HG02884 (cell line): ENCODE results near the gene MED16.
"Not testable (repeated sequence)": the region's sequence is repeated elsewhere in the genome, so short reads cannot be mapped to it uniquely, and the experiment has no call there.

Source experiments
- ATAC-seq: cut with Tn5 transposase; IDR thresholded peaks from one replicate; pipeline ENCODE4 v1.9.1; 2021; ENCODE audit warnings: mild to moderate bottlenecking, moderate library complexity; ENCODE audit not compliant: unreplicated experiment

Gene MED16

DNA sequence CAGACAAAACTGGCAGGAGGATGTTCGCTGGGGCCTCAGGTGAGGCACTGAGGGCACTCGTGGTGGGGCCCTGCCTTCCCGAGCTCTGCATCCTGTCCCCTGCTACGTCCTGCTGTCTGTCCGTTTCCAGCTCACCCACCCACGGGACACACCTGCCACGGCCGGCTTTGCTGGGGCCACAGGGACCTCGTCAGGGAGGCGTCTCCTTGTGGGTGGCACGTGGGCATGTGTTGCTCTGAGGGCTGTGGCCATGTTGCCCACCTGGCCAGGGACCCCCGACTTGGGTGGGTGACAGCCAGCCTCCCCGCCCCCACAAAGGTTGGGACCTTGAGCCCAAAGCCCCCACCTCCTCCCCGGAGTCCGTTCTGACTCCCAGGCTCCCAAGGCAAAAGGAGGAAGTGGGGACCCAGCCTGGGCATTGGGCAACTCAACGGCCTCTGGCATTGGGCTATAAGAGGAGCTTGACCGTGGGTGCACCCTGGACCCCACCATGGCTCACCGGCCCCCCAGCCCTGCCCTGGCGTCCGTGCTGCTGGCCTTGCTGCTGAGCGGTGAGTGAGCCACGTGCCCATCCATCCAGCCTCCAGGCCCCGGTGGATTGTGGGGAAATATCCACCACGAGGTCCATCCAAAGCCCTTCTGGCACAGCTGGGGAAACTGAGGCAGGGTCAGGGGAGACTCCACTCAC, 52.3 kb downstream of the MED16 start, which contains the start of gene PRTN3:
Gene PRTN3 (plus strand): TSS at position 481 of the 688 bp plus-strand sequence. CDS start 10 bp downstream, at position 491.
- ATAC-seq = no peak

DNA sequence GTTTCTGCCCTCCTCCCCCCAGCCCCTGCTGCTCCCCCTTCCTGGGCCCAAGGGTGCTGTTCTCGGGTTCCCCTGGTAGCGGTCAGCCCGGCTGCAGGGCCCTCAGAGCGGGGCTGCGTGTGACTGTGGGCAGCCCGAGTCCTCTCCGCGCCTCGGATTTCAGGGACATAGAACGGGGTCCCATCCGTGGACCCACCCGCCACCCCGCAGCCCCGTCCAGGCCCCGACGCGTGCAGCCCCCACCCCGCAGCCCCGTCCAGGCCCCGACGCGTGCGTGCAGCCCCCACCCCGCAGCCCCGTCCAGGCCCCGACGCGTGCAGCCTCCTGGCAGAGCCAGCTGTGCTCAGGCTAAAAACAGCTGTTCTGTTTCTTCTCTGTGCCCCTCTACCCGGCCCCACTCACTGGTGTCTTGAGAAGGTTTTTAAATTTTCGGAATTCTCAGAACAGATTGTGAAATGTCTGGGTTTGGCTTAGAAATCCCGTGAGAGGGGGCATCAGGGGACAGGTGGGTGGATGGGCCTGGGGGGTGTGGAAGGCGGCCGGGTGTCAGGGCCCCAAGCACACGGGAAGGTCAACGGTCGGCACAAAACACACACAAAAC, 57.7 kb downstream of the MED16 start:
- no peak for ATAC-seq

DNA sequence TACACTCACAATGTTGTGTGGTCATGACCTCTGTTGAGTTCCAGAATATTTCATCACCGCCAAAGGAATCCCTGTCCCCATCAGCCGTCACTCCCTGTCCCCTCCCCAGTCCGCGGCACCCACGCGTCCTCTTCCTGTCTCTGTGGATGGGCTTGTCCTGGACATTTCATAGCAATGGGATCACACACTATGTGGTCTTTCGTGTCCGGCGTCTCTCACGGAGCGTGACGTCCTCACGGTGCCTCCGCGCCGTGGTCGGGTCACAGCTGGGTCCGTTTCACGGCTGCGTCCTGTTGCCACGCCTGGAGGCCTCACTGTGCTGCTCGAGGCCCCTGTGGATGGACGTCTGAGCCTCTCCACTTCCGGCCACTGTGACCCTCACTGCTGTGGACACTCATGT, 58.8 kb downstream of the MED16 start:
- no peak for ATAC-seq

DNA sequence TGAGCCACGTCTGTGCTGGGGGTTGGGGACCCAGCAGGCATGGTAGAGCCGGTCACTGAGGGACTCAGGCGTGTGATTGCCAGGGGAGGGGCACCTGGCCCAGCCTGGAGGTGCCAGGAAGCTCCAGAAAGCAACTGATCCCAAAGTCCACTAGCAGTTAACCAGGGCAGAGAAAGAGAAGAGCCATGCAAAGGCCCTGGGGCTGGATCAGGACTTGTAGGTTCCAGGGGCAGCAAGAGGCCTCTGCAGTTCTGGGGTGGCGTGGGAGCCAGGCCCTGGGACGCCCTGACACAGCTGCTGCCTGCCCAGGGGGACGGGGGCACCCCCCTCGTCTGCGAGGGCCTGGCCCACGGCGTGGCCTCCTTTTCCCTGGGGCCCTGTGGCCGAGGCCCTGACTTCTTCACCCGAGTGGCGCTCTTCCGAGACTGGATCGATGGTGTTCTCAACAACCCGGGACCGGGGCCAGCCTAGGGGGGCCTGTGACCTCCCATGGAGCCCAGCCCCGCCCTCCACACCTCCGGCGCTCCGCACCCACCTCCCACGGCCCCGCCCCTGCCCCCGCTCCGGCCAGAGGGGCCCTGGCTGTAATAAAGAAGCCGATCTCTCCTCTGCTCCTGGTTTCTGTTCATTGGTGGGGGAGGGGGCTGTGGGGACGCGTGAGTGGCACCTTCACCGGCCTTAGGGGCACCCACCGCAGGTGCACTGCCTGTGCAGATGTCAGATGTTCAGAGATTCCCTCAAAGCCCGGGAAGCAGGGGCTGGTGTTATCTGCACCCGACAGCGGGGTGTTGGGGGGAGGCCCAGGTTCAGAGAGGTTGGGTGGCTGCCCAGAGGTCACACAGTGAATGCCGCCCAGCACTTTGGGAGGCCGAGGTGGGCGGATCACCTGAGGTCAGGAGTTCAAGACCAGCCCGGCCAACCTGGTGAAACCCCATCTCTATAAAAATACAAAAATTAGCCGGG, 61.3 kb downstream of the MED16 start:
- no peak for ATAC-seq

DNA sequence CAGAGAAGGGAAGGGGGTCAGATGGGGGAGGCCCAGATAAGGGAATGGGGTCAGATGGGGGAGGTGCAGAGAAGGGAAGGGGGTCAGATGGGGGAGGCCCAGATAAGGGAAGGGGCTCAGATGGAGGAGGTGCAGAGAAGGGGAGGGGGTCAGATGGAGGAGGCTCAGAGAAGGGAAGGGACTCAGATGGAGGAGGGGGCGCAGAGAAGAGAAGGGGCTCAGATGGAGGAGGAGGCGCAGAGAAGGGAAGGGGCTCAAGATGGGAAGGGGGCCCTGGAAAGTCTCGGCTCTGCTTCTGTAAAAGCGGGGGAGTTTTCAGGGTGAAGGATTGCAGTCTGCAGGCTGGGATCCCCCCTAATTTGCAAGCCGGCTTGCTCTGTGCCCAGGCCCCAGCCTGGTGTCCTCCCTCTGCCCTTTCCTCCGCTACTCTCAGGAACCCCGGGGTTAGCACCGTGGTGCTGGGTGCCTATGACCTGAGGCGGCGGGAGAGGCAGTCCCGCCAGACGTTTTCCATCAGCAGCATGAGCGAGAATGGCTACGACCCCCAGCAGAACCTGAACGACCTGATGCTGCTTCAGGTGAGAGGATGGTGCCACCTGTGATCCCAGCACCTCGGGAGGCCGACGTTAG, 63.7 kb downstream of the MED16 start:
- ATAC-seq = no peak

DNA sequence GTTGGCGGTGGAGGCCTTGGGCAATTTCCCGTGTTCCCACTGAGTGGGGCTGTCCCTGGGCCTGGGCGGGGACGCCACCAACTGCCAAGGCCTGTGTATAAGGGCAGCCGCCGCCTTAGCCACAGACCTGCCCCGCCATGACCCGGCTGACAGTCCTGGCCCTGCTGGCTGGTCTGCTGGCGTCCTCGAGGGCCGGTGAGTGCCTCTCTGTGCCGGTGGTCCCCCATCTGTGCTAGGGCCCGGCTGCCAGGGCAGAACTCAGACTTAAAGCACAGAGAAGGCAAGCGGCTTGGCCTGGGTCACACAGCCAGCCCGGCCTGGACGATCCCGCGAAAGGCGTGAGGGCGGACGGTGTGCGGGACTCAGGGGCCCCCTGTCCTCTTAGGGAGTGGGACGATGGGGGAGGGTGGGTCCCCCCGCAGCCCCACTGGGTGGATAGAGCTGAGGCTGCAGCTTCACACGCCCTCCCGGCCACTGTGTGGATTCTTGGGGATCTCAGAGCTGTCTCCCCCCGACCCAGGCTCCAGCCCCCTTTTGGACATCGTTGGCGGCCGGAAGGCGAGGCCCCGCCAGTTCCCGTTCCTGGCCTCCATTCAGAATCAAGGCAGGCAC, 65.2 kb downstream of the MED16 start, which contains the start of gene AZU1:
Gene AZU1 (plus strand): TSS at position 128 of the 612 bp plus-strand sequence. CDS start 10 bp downstream, at position 138.
- no peak for ATAC-seq

DNA sequence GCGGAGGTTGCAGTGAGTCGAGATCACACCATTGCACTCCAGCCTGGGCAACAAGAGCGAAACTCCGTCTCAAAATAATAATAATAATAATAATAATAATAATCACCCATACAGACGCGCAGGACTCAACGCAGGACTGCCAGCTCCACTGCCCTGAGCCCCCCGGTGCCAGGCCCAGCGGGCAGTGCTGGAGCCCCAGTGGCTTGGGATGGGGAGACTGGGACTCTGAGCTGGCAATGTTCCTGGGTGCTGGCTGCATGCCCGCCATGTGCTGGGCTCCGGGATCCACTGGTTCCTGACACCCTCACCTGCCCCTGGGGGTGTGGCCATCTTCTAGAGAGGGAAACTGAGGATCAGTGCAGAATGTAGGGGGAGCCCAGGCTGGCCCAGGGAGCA, 65.7 kb downstream of the MED16 start:
- ATAC-seq = no peak

DNA sequence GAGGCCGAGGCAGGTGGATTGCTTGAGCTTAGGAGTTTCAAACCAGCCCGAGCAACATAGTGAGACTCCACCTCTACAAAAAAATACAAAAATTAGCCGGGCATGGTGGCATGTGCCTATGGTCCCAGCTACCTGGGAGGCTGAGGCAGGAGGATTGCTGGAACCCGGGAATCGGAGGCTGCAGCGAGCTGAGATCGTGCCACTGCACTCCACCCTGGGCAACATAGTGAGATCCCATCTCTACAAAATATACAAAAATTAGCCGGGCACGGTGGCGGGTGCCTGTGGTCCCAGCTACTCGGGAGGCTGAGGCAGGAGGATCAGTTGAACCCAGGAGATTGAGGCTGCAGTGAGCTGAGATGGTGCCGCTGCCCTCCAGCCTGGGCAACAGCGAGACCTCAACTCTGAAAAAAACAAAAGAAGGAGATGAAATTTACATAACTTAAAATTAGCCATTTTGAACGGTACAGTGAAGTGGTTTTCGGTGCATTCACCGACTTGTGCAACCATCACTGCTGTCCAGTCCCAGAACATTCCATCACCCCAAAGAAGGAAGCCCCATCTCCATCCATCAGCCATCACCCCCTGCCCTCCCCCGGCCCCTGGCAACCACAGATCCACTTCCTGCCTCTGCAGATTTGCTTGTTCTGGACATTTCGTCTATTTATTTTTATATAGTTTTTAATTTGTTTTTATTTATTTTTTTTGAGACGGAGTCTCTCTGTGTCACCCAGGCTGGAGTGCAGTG, 66.9 kb downstream of the MED16 start:
- ATAC-seq = no peak

DNA sequence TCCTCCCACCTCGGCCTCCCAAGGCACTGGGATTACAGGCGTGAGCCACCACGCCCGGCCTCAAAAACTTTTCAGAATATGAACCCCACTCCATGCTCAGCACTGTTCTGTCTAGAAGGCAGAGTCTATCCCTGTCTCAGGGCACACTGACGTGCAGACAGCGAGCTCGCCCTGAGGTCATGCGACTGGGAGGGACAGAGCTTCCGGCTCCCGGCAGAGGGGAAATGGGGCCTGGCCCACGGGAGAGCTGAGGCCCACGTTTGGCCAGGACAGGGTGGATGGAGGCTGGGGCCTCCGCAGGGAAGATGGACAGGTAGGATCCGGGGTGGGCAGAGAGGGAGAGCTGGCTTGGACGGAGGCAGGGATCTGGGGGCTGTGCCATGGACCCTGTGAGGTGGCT, 68.1 kb downstream of the MED16 start:
- ATAC-seq = no peak

DNA sequence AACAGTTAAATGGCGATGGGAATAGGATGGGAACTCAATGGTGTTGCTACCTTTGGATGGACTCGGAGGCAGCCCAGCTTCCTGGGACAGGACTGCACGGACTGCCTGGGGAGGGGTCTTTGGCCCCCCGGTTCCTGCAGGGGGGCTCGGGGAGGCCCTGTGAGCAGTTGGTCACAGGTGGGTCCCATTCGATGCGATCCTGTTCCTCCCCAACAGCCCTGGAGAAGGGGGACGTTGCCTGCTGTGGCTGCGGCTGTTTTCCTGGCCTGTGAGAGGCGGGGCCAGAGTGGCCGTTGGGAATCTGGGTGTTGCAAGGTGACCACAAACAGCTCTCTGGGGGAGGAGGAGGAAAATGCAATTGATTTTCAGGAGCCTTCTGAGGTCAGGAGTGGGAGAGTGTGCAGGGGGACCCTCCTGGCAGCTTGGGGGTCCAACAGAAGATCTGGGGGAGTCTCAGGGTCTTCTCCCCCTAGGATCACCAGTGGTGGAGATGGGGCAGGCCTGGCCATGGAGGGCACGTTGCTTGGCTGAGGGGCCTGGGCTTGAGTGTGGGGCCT, 69.3 kb downstream of the MED16 start:
- ATAC-seq = no peak

DNA sequence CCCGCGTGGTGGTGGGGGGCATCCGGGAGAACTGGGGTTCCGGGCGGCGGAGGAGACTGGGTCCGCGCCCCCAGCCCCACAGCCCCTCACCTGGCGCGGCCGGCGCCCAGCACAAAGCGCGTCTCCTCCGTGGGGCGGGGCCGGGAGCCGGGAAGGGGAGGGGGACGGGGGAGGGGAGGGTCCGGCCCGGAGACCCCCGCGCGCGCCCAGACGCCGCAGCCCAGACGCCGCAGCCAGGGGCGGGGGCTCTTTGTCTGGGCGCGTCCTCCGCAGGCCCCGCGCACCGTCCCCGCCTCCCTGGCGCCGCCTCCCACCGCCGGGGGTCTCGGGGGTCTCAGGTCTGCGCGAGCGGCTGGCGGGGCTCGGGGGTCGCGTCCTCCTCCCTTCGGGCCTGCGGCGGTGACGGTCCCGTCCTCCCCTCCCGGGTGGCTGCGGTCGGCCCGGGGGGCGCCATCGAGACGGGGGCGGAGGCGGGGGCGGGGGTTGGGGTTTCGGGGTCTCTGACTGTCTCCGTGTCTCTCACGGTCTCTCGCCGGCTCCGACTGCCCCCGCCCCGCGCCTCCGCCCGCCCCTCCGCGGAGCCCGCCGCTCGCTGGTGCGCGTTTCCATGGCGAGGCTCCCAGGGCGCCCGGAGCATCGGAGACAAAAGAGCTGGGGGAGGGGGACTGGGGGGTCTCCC, 71.0 kb downstream of the MED16 start, which contains the start of gene PLPPR3:
Gene PLPPR3 (minus strand): TSS at position 131 of the 679 bp plus-strand sequence. CDS start 396 bp downstream, outside the sequence.
- ATAC-seq = no peak

DNA sequence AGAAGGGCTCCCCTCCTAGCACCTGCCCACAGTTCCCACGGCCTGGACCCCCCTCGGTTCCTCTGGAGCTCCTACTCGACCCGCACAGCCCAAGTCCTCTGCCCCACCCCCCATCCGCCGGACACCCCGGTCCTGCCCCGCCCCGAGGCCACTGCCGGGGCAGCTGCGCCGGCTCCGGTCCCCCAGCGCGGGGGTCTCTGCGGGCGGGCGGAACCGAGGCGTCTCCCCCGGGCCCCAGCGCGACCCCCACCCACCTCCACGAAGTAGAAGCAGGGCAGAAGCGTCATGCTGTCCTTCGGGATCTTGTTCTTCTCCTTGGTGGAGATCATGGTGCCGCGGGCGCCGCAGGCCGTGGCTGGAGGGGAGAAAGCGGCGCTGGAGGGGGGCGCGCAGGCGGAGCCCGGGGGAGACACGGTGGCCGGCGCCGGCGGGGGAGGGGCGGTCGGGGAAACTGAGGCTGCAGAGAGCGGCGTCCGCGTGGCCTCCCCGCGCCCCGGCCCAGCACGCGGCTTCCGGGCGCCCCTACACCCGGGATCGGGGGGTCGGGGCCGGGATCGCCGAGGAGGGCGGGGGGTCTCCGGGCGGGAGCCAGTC, 71.7 kb downstream of the MED16 start:
- no peak for ATAC-seq

DNA sequence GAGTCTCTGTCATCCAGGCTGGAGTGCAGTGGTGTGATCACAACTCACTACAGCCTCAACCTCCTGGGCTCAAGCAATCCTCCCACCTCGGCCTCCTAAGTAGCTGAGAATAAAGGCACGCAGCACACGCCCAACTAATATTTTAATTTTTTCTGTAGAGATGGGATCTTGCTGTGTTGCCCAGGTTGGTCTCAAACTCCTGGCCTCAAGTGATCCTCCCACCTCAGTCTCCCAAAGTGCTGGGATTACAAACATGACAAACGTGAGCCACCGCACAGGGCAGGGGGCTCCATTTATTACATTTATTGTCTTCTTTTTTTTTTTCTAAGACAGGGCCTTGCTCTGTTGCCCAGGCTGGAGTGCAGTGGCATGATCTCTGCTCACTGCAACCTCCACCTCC, 72.8 kb downstream of the MED16 start:
- not testable (repeated sequence) for ATAC-seq
